DOHH2 (cell line): ENCODE results near the gene PARG.

Experiments
- CTCF ChIP-seq: fragments of 200-600 bp; sonication (generic); IDR thresholded peaks from one replicate; pipeline ENCODE4 v1.5.1; 2014; ENCODE audit warnings: antibody characterized with exemption, mild to moderate bottlenecking, low read depth, low read length; ENCODE audit not compliant: poor library complexity, severe bottlenecking
- EZH2phosphoT487 ChIP-seq: fragments of 200-600 bp; sonication (generic); IDR thresholded peaks from 2 replicates; pipeline ENCODE4 v1.6.1; 2017; ENCODE audit warnings: borderline replicate concordance, mild to moderate bottlenecking, antibody characterized with exemption, low read length, moderate library complexity, mixed read lengths

GRCh38 chr10:49781247-49781646, 160.6 kb downstream of the PARG start:
- no peak for TF ChIP-seq CTCF
- TF ChIP-seq EZH2phosphoT487 = no peak
